Esophagus (tissue), 2 donors: ENCODE results near the gene RRH. TPM values are rescaled to one million over a fixed set of nuclear protein-coding genes. Genes with fewer than 3 reads are reported as not detected.
"Not testable (repeated sequence)": the region's sequence is repeated elsewhere in the genome, so short reads cannot be mapped to it uniquely, and the experiment has no call there.

ENCODE experiments used
- H3K27ac ChIP-seq, 2 donors: one replicate each; pipeline ENCODE4 v1.5.1; 2013; ENCODE audit warnings: low read depth in 2 of 2, mild to moderate bottlenecking in 2 of 2, inconsistent platforms in 1 of 2, low read length in 1 of 2, moderate library complexity in 1 of 2
- H3K27me3 ChIP-seq, 2 donors: one replicate each; pipeline ENCODE4 v1.6.1; 2013; ENCODE audit warnings: low read length in 2 of 2, control low read depth in 1 of 2, mild to moderate bottlenecking in 1 of 2; ENCODE audit not compliant: insufficient read depth in 2 of 2, control insufficient read depth in 1 of 2
- H3K36me3 ChIP-seq, 2 donors: one replicate each; pipeline ENCODE4 v1.6.1; 2013; ENCODE audit warnings: low read length in 1 of 2; ENCODE audit not compliant: control insufficient read depth in 2 of 2, insufficient read depth in 2 of 2
- H3K4me1 ChIP-seq, 2 donors: one replicate each; pipeline ENCODE4 v1.6.1; 2013; ENCODE audit warnings: low read length in 1 of 2; ENCODE audit not compliant: control insufficient read depth in 2 of 2, insufficient read depth in 2 of 2
- H3K4me3 ChIP-seq, 2 donors: one replicate each; pipeline ENCODE4 v1.5.1; 2013; ENCODE audit warnings: low read length in 2 of 2, mild to moderate bottlenecking in 2 of 2, low read depth in 1 of 2, moderate library complexity in 1 of 2
- H3K9me3 ChIP-seq, 2 donors: one replicate each; pipeline ENCODE4 v1.6.1; 2013; ENCODE audit warnings: mild to moderate bottlenecking in 2 of 2, low read depth in 1 of 2, low read length in 1 of 2, moderate library complexity in 1 of 2; ENCODE audit not compliant: control insufficient read depth in 2 of 2, insufficient read depth in 1 of 2
- WGBS, 2 donors: extraction: QIAGEN DNeasy Blood & Tissue Kit; methylation state at CpG; one replicate each; pipeline ENCODE4 v1.1.7; 2013; 5-methylcytosine and 5-hydroxymethylcytosine counted together
- polyA plus RNA-seq, 2 donors: library from polyadenylated mRNA; stranded (reverse); fragments of 200-250 nt; gene quantifications; one replicate each; pipeline ENCODE4 v1.2.3, GENCODE V29; 2013
- donor health status: healthy with polysubstance abuse.
- donor health status: Bipolar disorder and iron deficiency.

Gene RRH
- polyA plus RNA-seq, 2 donors, result 0.06 to 0.07 TPM

GRCh38 chr4:109826719-109827118, 1.1 kb upstream of the RRH start:
- Histone ChIP-seq H3K36me3 (peaks cover 3 to 4% of the 10 kb centered on the region in 2 donors), H3K4me3 (no peak overlapping the region)

GRCh38 chr4:109833756-109834155, 6.0 kb downstream of the RRH start:
- whole genome bisulfite sequencing, 2 donors, result 95 to 96% methylated on average over 4 of the region's 4 CpGs
- Histone ChIP-seq H3K36me3 (peaks cover 0 to 2% of the 10 kb centered on the region in 2 donors), H3K4me1 (no peaks in the 10 kb centered on the region), H3K27ac (no peak overlapping the region), H3K4me3 (no peak overlapping the region), H3K9me3 (no peaks in the 10 kb centered on the region), H3K27me3 (no peaks in the 10 kb centered on the region)

More at GRCh38 chr4:109826719-109827118, 1.1 kb upstream of the RRH start:
- Histone ChIP-seq H3K27ac (no peak overlapping the region), H3K4me1 (no peaks in the 10 kb centered on the region), H3K9me3 (no peaks in the 10 kb centered on the region), H3K27me3 (no peaks in the 10 kb centered on the region)

DNA sequence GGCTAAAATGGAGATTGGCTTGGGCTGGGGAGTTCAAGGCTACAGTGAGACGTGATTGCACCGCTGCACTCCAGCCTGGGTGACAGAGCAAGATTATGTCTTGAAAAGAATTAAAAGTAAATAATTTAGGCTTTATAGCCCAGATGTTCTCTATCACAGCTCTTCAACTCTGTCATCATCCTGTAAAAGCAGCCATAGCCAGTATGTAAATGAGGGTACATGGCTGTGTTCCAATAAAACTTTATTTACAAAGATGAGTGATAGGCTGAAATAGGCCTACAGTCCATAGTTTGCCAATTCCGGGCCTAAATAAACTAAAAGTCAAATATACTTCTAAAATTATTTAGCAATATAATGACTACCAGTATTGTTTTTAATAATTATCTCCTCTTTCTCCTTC, 9.2 kb downstream of the RRH start:
- Histone ChIP-seq H3K27ac (no peak overlapping the region), H3K4me1 (no peaks in the 10 kb centered on the region), H3K9me3 (no peaks in the 10 kb centered on the region), H3K4me3 (no peak overlapping the region), H3K27me3 (no peaks in the 10 kb centered on the region), H3K36me3 (peaks cover 0 to 2% of the 10 kb centered on the region in 2 donors)
- 79 to 81% methylated on average over 3 of the region's 3 CpGs for WGBS, 2 donors

- WGBS, 2 donors, result 47 to 58% methylated on average over 6 of the region's 6 CpGs
These were observed 18.8 kb downstream of the RRH start for GRCh38 chr4:109846395-109847098.

DNA sequence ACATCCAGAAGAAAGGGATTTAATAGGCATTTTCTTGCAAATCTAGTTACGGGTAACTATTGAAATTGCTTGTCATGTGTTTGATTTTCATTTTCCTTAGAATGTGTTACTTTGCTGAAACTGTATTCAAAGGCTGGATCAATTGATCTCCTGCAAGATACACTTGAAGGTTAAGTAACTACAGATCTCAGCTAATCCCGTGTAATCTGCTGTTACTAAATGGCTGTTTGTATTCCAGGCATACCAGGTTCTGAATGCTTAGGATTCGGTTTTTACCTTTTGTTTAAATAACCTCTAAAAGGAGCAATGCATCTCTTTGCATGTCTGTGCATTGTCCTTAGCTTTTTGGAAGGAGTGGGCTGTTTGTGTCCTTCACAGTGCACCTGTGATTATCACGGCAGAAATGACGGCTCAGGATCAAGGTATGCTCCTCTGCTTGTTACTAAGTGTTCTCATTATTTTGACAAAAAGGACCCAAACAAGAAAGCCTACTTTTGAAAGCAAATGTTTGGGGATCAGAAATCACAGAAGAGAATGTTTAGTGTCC, 20.2 kb downstream of the RRH start, which contains the start of gene LRIT3:
TSS of gene LRIT3 (plus strand) at position 212 of the 547 bp plus-strand sequence. CDS start at position 307, 95 bp downstream.
- Histone ChIP-seq H3K9me3 (no peaks in the 10 kb centered on the region), H3K27me3 (no peaks in the 10 kb centered on the region), H3K36me3 (no peaks in the 10 kb centered on the region), H3K4me3 (no peak within 1 kb of the TSS), H3K27ac (no peak within 1 kb of the TSS), H3K4me1 (no peaks in the 10 kb centered on the region)
- WGBS, 2 donors, result 60 to 77% methylated on average over 5 of the region's 5 CpGs

More at GRCh38 chr4:109846395-109847098, 18.8 kb downstream of the RRH start:
- no peaks in the 10 kb centered on the region for H3K9me3 ChIP-seq
- H3K27ac ChIP-seq, result no peak overlapping the region
- no peaks in the 10 kb centered on the region for H3K36me3 ChIP-seq
- no peak overlapping the region for H3K4me3 ChIP-seq
- H3K27me3 ChIP-seq, result no peaks in the 10 kb centered on the region
- H3K4me1 ChIP-seq, result no peaks in the 10 kb centered on the region

GRCh38 chr4:109848501-109848900, 20.7 kb downstream of the RRH start:
- H3K9me3 ChIP-seq, result no peaks in the 10 kb centered on the region
- no peaks in the 10 kb centered on the region for H3K36me3 ChIP-seq
- no peaks in the 10 kb centered on the region for H3K4me1 ChIP-seq
- no peaks in the 10 kb centered on the region for H3K27me3 ChIP-seq
- 67 to 68% methylated on average over 2 of the region's 2 CpGs for whole genome bisulfite sequencing, 2 donors
- no peak overlapping the region for H3K4me3 ChIP-seq
- H3K27ac ChIP-seq, result no peak overlapping the region

GRCh38 chr4:109850601-109851000, 22.8 kb downstream of the RRH start:
- H3K27me3 ChIP-seq, result no peaks in the 10 kb centered on the region
- no peak overlapping the region for H3K27ac ChIP-seq
- no peaks in the 10 kb centered on the region for H3K4me1 ChIP-seq
- H3K9me3 ChIP-seq, result no peaks in the 10 kb centered on the region
- WGBS, 2 donors, result 66 to 73% methylated on average over 5 of the region's 5 CpGs
- H3K4me3 ChIP-seq, result no peak overlapping the region
- H3K36me3 ChIP-seq, result no peaks in the 10 kb centered on the region

DNA sequence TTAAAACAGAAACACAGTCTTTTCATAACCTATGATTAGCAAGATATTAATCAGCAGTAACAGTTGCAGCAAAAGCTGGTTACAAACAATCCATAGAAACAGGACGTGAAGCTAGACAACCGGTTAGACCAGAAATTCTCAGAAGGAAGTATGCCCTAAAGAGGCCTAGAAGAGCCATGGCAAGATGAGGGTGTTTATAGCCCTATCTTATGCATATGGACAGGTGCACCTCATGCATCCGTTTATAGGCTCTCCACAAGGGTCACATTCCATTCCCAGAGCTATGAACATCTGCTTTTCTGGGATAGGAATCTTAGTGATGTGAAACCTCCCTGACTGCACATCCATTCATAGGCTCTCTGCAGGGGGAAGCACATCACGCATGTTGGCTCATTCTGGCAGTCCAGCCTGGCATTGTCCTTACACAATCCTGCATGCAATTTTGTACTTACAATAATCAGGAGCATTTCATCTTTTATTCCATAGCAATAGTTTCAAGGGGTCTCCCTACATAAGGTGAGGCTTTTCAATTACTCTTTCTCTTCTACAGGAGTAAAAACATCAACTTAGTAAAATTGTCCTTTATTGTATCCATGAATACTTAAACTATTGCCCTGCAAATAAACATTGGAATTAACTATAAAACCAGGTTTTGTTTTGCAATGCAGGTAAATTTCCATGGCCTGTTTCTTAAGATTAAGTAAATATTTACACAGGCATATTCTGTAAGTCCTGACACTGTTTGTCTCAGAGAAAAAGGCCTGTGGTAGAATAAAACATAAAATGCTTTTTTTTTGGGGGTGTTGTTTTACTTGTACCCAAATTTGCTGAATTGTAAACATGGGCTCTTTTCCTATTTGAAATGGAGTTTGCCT, 31.9 kb downstream of the RRH start:
- 70 to 71% methylated on average over 4 of the region's 4 CpGs for WGBS, 2 donors
- not testable (repeated sequence) for H3K4me1 ChIP-seq, H3K4me3 ChIP-seq, H3K27ac ChIP-seq, H3K9me3 ChIP-seq, H3K27me3 ChIP-seq, H3K36me3 ChIP-seq

GRCh38 chr4:109861271-109861670, 33.5 kb downstream of the RRH start:
- Histone ChIP-seq H3K4me1 (no peaks in the 10 kb centered on the region), H3K4me3 (no peak overlapping the region), H3K27ac (no peak overlapping the region), H3K27me3 (no peaks in the 10 kb centered on the region), H3K9me3 (no peaks in the 10 kb centered on the region), H3K36me3 (no peaks in the 10 kb centered on the region)
- 95 to 100% methylated on average over 2 of the region's 2 CpGs for WGBS, 2 donors
